Activated CD4-positive, CD25-positive, alpha-beta regulatory T cell treated with anti-CD3 and anti-CD28 coated beads, Interleukin-2, amount 50 U/mL, for 24 hours (primary cell): ENCODE results near the gene ZNF749.
"Not testable (repeated sequence)": the region's sequence is repeated elsewhere in the genome, so short reads cannot be mapped to it uniquely, and the experiment has no call there.

ENCODE experiments used
- ATAC-seq, 2 donors: fragments of 150-1000 bp; cut with Tn5 transposase; one replicate each; pipeline ENCODE4 v1.10.0; 2021; ENCODE audit warnings: mild to moderate bottlenecking in 1 of 2, moderate library complexity in 1 of 2

The ZNF749 gene

DNA sequence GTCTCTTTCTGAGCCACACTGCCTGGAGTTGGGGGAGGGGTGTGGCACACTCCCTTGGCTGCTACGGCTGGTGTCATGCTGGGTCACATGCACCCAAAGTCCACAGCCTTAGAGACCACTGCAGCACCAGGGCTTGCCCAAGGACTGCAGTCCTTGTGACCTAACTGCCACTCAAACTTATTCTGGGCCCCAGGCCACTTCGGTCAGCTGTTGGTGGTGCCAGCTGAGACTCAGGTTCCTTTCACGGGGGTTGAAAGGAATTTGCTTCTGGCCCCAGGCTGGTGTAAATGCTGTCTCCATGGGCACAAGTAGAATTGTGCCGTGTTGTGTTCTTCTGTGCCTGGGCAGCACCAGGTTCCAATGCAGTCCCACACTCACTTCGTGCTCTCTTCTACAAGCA lies 31.4 kb downstream of the ZNF749 start:
- no peak for ATAC-seq

DNA sequence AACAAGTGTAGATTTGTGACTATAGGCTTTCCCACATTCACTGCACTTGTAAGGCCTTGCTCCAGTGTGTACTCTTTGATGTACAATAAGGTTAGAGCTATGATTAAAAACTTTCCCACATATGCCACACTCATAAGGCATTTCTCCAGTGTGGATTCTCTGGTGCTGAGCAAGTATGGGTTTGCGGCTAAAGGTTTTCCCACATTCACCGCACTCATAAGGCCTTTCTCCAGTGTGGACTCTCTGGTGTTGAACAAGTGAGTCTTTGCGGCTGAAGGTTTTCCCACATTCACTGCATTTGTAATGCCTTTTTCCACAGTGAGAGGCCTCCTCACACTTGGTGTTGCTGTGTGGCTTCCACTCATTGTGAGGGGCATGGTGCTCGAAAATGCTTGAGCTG lies 38.5 kb downstream of the ZNF749 start:
- no peak for ATAC-seq

DNA sequence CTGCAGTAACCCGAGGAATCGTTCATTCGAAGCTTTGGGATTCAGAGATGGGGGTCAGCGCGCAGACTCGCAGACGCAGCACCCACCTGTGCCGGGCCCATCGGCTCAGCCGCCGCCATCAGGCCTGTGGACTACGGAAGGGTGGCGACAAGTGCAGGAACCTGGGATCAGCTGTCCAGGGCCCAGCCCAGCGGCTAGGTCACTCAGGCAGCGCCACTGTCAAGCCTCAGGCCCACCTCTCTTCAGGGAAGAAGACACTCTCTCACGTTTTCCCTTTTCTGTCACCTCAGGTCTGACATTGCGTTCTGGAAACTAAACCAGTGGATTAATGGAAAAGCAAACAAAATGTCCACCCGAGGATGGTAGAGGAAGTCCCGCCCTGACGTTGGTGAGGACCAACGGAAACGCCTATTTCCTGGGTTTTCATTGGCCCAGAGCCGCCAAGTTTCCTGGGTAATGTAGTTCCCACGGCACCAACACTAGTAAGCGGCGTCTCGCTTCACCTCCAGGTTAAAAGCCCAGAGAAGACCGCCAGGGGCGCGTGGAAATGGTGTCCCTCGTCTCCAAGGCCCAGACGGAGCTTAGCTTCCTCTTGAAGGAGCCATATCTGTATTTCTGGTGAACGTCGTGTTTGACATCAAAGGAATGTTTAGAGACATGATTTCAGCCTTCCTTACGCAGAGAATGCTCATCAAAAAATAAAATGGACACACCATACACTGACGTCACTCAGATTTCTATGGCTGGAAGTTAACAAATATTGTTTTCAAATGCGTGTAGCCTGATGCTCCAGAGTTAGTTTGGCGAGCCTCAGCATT lies 42.3 kb downstream of the ZNF749 start, which contains the start of gene ZNF772:
ZNF772 (minus strand) TSS at position 376 of the 818 bp plus-strand sequence; CDS start at position 119, 257 bp downstream.
- ATAC-seq, result peak; percentile 100

DNA sequence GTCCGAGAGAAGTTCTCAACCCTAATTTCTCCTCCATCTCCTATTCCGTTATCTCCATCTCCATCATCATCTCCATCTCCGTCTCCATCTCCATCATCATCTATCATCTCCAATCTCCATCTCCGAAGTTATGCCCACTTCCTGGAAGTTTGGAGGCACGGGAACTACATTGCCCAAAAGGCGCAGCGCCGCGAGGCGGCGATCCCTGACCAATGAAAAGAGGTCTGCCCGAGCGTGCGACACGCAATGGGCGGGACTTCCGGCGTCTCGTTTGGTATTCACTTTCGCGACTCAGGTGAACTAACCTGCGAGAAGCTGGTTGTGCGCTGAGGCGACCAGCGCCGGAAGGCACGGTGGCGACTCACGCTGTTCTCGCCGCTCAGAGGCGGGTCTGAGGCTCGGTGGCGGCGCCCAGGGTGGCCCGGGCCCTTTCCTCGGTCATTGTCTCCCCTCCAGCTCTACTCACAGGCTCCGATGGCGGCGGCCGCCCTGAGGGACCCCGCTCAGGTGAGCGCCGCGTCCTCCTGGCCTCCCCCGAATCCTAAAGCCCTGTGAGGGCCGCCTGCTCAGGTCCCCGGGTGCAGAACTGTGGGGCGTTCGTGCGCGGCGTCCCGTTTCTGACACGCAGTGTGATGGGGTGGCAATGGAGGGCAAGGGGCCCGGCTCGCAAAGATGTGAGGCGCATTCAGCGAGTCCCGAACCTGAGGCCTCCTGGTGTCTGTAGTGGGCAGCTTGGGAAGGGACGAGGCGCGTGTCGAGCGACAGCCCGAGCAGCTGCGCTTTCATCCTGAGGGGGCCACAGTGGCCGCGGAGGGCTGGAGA lies 52.6 kb downstream of the ZNF749 start, which contains the start of gene ZNF419:
ZNF419 (plus strand) TSS at position 274 of the 822 bp plus-strand sequence; CDS start at position 475, 201 bp downstream.
- ATAC-seq, result peak; percentile 99

DNA sequence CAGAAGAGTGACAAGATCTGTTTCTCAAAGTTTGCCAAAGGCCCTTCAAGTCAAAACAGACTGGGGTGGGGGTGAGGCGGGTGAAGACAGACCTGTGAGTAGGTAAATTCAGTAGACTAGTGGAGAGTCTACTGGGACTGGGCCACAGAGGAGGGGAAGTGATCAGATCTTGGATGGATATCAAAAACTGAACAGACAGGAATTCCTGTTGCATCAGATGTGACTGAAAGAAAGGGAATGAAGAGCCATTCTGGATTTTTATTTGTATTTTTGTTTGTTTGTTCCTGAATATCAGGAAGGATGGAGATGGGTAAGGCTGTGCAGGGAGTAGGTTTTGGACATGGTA lies 53.1 kb downstream of the ZNF749 start:
- ATAC-seq, result not testable (repeated sequence)
